ENCODE data around the gene CPLANE2.

DNA sequence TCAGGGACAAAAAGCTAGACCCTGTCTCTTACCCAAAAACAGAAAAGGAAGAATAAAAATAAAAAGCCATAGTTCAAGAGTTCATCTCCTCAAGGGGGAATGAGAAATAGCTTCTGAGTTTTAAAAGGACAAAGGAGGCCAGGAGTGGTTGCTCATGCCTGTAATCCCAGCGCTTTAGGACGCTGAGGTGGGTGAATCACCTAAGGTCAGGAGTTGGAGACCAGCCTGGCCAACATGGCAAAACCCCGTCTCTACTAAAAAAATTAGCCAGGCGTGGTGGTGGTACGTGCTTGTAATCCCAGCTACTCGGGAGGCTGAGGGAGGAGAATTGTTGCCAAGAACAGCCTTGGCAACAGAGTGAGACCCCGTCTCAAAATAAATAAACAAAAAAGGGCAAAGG is 38.6 kb upstream of the CPLANE2 start:
- TF ChIP-seq, protein P1, sequence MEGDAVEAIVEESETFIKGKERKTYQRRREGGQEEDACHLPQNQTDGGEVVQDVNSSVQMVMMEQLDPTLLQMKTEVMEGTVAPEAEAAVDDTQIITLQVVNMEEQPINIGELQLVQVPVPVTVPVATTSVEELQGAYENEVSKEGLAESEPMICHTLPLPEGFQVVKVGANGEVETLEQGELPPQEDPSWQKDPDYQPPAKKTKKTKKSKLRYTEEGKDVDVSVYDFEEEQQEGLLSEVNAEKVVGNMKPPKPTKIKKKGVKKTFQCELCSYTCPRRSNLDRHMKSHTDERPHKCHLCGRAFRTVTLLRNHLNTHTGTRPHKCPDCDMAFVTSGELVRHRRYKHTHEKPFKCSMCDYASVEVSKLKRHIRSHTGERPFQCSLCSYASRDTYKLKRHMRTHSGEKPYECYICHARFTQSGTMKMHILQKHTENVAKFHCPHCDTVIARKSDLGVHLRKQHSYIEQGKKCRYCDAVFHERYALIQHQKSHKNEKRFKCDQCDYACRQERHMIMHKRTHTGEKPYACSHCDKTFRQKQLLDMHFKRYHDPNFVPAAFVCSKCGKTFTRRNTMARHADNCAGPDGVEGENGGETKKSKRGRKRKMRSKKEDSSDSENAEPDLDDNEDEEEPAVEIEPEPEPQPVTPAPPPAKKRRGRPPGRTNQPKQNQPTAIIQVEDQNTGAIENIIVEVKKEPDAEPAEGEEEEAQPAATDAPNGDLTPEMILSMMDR (IDR thresholded peaks at IDR 0.05): no peak
- no peak for TF ChIP-seq POLR2A (IDR thresholded peaks at IDR 0.05)
